GM19099 (cell line): ENCODE data around the gene FAM114A1.

Source experiments
- POLR2A ChIP-seq: IDR thresholded peaks from 3 replicates; pipeline ENCODE4 v1.6.1; 2011; ENCODE audit warnings: low read depth; ENCODE audit not compliant: insufficient read length; ENCODE audit errors: extremely low read depth

Gene FAM114A1

GRCh38 chr4:38909015-38909414 lies 41.4 kb downstream of the FAM114A1 start:
- TF ChIP-seq POLR2A = no peak

GRCh38 chr4:38911257-38911656 lies 43.7 kb downstream of the FAM114A1 start:
- TF ChIP-seq POLR2A = no peak

DNA sequence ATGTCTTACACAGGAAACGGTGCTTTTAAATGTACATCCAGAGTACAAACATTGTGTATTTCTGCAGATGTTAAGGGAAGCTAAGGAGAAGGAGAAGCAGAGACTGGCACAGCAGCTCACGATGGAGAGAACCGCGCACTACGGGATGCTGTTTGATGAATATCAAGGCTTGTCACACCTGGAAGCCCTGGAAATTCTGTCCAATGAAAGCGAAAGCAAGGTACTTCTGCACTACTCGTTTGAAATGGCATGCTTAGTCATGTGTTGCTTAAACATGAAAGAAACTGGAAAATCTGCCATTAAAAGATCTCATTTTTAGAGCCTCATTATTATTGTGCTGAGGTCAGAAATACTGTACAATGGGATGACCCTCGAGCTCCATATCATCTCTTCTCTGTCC lies 47.2 kb downstream of the FAM114A1 start:
- TF ChIP-seq POLR2A = no peak

GRCh38 chr4:38917481-38918025 lies 49.9 kb downstream of the FAM114A1 start:
- TF ChIP-seq POLR2A = no peak

- TF ChIP-seq POLR2A = no peak
These were observed 51.9 kb downstream of the FAM114A1 start for GRCh38 chr4:38919494-38919893.

GRCh38 chr4:38920186-38920585 lies 52.6 kb downstream of the FAM114A1 start:
- TF ChIP-seq POLR2A = no peak

DNA sequence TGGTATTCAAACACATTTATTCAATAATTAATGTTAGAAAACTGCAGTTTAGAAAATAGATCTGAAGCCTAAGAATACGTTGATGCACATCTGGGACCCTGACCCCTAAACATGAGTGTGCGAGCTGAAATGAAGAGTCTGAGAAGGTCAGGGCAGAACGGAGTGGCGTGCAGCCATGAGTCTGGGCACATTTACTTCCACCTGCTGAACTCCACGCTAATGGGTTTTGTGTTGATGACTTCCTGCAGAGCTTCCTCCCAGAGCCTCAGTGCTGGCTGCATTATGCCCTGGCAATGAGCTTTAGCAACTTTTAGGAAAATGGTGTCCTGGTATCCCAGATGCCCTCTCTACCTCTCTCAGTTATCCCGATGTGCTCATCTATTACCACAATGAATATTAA lies 53.1 kb downstream of the FAM114A1 start:
- TF ChIP-seq POLR2A = no peak

- no peak for TF ChIP-seq POLR2A
These were observed 53.5 kb downstream of the FAM114A1 start for GRCh38 chr4:38921151-38921550.

DNA sequence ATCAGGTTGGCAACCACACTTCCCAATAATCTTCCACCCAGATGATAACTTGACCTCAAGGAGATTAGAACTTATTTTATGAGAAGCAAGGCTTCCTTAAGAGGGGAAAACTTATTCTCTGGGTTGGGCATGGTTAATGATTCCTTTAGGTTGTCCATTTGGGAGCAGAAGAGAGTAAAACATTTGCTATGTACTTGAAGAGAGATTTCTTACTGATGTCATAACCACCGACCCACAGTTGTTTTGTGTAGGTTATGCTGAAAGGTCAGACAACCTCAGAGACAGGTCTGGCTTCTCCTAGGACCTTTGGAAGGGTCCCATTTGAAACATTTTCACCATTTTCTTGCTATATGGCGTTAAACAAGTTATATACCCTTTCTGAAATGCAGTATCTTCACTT lies 56.1 kb downstream of the FAM114A1 start:
- no peak for TF ChIP-seq POLR2A

- TF ChIP-seq POLR2A = no peak
These were observed 56.7 kb downstream of the FAM114A1 start for GRCh38 chr4:38924353-38924752.

- no peak for TF ChIP-seq POLR2A
These were observed 58.1 kb downstream of the FAM114A1 start for GRCh38 chr4:38925492-38926413.

DNA sequence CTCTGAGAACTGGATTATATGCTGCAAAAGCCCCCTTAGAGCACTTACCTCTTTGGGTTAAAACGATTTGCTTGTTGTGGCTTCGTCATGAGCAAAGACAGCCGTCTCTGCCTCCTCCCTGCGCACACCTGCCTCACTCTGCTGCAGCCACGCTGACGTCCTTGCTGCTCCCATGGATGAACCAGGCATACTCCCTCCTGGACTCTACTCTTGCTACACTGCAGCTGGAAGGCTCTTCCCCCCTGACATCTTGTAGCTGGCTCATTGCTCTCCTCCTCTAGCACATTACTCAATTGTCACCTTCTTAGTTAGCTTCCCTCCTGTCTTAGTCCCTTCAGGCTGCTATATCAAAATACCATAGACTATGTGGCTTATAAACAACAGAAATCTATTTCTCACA lies 59.3 kb downstream of the FAM114A1 start:
- TF ChIP-seq POLR2A = no peak

DNA sequence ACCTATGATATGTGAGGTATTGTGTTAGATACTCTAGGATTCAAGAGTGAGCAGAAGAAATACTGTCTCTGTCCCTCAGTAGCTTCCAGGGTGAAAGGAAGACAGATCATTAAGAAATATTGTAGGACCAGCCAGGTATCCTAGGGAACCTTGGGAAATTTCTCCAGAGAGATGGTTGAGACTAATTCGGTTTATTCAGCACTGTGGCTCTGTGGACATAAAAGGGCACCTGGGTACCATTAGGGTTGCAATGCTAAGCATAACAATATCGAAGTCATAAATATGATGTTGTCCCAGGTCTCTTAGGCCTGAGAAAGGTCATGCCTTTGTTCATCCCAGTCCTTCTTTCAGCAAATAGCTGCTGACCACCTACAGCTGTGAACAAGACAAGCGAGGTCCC lies 61.0 kb downstream of the FAM114A1 start:
- no peak for TF ChIP-seq POLR2A

DNA sequence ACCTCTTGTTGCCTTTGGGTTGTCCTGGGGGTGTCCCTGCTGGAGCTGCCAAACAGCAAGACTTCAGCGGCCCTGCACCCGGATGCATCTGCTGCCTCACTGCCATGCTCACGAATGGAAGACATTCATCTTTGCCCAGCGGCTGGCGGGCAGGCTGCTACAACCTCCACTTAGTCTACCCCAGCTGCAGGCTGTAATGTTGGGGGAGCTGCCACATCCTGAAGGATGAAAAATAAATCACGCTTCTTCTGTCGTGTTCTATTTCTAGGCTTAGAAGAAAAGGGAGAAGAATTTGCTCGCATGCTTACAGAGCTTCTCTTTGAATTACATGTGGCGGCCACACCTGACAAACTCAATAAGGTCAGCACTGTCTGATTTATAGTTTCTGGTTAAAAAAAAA lies 61.4 kb downstream of the FAM114A1 start:
- no peak for TF ChIP-seq POLR2A

DNA sequence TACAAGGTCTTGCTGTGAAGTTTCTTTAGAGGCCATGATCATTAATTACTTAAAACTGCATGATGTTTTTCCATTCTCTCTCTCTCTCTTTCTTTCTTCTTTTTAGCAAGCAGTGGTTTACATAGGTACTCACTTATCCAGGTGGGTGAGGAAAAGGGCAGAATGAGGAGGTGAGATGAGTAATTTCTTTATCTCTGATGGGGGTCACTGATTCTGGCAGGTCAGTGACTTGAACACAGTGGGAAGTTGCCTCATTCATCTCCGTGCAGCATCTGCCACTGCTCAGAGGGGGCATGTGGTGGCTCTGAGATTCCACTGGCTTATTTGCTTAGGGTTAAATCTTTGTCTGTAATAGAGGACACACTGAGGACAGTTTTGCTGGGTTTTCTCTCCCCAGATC lies 62.6 kb downstream of the FAM114A1 start:
- TF ChIP-seq POLR2A = no peak

- TF ChIP-seq POLR2A = no peak
These were observed 63.1 kb downstream of the FAM114A1 start for GRCh38 chr4:38930707-38931106.
